SH-SY5Y (cell line): ENCODE data around the gene SNRNP48.

Experiments used
- GATA2 ChIP-seq: IDR thresholded peaks from 2 replicates; pipeline ENCODE4 v1.6.1; 2011; ENCODE audit warnings: mild to moderate bottlenecking, low read depth, low read length
- GATA3 ChIP-seq: IDR thresholded peaks from 2 replicates; pipeline ENCODE4 v1.6.1; 2011; ENCODE audit warnings: low read depth, mild to moderate bottlenecking, low read length, moderate library complexity

Gene SNRNP48

GRCh38 chr6:7589949-7590917 is at the start of gene SNRNP48:
Gene SNRNP48 (plus strand): TSS chr6:7590198. CDS start chr6:7590258, 60 bp downstream.
- TF ChIP-seq GATA2 (no peak), GATA3 (no peak)

GRCh38 chr6:7540595-7540994 is 49.4 kb upstream of the SNRNP48 start:
- TF ChIP-seq GATA2 (no peak), GATA3 (no peak)

DNA sequence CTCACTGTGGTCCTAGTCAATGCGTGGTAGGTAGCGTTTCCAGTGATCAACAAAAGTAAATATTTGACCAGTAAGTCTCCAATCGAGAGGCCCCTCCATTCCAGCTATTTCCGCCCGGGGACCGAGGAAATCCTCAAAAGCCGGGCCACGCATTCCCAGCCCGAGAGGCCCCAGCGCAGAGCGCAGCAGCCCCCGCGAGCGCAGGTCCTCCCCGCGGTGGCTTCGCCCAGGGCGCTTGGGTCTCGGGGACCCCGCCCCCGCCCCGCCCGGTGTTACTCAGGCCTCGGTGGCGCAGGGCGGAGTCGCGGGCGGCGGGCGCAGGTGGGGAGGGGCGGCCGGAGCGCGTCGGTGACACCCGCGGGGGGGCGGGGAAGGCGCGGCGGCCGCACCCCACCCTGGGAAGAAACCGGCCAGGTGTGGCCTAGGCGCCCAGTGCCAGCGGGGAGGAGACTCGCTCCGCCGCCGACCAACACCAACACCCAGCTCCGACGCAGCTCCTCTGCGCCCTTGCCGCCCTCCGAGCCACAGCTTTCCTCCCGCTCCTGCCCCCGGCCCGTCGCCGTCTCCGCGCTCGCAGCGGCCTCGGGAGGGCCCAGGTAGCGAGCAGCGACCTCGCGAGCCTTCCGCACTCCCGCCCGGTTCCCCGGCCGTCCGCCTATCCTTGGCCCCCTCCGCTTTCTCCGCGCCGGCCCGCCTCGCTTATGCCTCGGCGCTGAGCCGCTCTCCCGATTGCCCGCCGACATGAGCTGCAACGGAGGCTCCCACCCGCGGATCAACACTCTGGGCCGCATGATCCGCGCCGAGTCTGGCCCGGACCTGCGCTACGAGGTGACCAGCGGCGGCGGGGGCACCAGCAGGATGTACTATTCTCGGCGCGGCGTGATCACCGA is 48.6 kb upstream of the SNRNP48 start, which contains the start of gene DSP:
Gene DSP (plus strand): TSS at position 497 of the 890 bp plus-strand sequence. CDS start 245 bp downstream, at position 742.
- no peak for TF ChIP-seq GATA2
- no peak for TF ChIP-seq GATA3

DNA sequence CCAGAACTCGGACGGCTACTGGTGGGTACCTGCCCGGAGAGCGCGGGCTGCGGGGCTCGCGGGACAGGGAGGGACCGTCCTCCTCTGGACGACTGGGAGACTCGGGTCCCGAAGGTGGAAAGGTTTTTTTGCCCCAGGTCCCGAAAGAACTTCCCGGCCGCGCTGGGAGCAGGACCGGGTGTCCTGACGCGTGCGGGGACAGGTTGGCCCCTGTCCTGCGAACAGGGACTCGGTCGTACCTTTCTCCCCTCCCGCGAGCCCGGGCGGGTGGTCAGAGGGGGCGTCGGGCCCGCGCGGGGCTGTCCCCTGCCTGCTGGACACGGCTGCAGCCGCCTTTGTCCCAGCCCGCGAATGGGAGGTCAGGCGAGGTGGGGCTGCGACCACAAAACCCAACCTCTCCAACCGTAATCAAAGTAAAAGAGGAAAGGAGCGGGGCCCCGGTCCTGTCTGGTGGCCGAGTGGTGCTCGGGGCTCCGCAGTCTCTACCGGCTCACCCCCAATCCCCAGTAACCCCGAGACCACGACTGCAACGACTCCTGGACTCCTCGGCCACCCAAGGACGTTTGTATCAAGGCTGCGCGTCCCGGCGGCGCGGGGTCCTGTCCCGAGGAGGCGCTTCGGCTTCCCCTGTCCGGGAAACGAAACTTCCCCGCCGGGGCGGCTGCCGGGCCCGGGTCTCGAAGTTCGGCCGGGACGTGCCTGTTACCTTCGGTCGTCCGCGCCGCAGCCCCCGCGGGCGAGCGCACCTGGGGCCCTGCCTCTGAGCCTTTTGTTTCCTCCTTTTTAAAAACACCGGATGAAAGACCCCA is 47.7 kb upstream of the SNRNP48 start:
- TF ChIP-seq GATA2 (no peak), GATA3 (no peak)

DNA sequence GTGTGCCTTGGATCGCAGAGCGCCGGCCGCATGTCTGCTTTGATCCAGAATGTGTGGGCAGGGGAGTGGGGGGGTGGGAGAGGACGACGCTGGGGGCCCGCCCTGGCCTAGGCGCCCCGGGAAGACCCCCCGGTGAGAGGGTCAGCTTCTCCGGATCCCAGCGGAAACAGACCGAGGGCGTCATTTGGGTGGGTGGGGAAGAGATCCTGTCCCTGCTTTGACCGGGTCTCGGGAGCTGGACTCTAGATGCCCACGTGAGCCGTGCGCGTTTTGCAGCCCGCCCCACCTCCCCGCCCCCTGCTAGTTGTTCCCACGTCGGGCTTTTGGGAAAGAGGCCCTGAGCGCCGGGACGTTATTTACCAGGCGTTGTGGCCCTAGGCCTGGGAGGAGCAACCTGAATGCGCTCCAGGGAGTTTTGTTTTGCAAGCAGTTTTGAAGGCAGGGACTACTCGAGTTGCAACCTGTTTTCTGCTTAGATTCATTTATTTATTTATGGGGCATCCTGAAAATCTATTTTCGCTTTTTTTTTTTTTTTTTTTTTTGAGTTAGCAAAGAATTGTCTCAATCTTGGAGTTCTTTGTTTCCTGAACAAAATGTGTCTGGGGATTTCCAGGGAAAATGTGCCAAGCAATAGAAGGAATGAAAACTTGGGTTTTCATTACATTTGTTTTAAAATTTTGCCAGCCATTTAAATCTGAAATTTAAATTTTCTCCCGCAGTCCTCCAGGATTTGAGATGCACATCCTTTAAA is 46.9 kb upstream of the SNRNP48 start:
- TF ChIP-seq GATA3 (no peak), GATA2 (no peak)

GRCh38 chr6:7543789-7544424 is 46.1 kb upstream of the SNRNP48 start:
- no peak for TF ChIP-seq GATA3
- TF ChIP-seq GATA2 = no peak

GRCh38 chr6:7544597-7544996 is 45.4 kb upstream of the SNRNP48 start:
- TF ChIP-seq GATA2 (no peak), GATA3 (no peak)

DNA sequence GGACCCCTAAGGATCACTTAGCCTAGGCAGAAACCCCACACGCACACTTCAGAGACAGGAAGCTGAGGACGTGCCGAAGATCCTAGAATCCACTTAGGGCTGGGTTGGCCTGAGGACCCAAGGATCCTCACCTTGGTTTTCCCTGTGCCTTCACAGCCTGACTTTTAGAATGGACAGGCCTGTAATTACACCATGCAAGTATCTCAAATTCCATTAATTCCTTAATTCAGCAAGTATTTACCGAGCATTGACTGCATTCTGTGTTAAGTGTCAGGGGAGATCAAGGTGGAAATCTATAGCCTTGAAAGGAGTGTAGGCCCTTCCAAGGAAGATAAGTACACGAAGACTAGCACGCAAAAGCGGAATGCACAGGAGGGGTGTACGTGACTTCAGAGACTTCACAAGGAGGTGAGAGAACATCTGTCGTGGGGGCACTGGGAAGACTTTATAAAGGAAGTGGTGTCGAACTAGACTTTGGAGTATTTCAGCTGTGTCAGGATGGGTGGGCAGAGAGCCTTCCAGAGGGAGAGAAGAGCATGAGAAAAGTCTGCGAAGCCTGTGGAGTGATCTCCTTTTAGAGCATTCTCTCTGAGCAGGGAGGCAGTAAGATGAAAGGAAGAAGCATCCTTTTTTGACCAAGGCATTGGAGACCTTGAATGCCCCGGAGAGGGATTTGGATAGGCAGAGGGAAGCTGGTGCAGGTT is 44.5 kb upstream of the SNRNP48 start:
- no peak for TF ChIP-seq GATA2
- no peak for TF ChIP-seq GATA3

DNA sequence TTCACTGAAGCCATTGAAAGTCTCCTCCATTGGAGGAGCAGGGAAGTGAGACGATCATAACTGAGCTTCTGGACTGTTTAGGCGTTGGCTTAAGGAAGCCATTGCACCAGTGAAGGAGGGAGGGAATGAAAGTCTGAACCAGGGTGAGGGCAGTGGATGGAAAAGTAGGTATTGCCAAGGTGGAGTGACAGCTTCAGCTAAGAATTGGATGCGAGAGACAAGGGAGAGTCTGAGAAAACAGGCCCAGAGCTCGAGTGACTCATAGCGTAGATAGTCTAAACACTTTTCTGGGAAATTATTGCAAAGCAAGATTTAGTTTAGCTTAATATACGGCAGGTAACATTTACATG is 44.0 kb upstream of the SNRNP48 start:
- TF ChIP-seq GATA2 (no peak), GATA3 (no peak)

DNA sequence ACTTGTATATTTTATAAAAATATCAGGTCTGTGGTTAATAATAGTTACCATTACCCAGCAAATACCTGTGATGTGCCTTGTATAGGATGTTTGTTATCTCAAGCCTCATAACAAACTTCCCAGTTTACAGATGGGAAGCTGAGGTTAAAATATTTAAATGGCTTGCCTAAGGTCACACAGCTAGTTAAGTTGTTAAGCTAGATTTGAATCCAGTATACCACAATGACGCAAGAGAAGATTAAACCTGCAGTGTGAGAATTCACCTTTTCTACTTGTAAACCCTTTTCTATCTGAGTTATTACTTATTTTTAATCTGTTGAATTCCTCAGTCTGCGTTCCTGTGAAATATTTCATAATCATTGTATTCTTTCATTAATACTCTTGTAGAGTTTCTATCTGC is 43.6 kb upstream of the SNRNP48 start:
- no peak for TF ChIP-seq GATA2
- no peak for TF ChIP-seq GATA3

DNA sequence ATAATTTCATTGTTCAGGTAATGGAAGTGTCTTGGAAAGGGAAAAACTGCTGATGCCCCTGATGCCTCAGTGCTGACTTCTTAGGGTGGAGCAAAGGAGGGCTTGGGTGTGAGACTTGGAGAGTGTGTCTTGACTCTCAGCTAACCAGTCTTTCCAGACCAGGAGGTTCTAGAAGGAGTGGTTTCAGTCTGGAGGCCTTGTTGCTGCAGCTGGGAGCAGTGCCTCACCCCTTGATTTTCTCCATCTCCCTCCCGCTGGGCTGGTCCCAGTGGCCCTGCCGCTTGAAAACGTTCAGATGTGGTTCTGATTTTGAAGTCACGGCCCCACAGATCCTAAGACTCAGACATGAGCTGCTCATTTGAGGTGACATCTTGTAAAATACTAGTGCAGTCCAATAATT is 43.1 kb upstream of the SNRNP48 start:
- no peak for TF ChIP-seq GATA3
- no peak for TF ChIP-seq GATA2

DNA sequence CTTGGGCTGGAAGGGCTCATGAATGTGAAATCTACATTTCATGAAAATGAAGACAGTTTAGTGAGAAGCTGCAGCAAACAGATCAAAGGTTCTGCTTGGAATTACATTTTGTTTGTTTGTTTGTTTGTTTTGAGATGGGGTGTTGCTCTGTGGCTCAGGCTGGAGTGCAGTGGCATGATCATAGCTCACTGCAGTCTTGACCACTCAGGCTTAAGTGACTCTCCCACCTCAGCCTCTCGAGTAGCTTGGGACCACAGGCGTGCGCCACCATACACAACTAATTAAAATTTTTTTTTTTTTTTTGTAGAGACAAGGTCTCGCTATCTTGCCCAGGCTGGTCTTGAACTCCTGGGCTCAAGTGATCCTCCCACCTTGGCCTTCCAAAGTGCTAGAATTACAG is 42.7 kb upstream of the SNRNP48 start:
- TF ChIP-seq GATA2 = no peak
- TF ChIP-seq GATA3 = no peak

DNA sequence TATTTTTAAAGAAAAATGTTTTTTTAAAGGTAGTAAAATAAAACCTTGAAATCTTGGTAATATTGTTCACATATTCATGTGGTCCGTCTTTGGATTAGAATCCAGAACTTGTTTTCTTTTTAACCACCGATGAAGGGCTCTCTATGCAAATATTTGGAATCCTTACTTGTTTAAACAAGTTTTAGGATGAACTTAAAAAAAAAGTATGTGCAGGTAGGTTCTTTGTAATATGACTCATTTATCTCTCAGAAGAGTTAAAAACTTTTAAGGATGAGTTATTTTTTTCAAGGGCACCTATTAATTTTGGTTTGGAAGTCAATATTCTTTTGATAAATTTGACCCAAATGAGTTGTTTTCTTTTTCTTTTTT is 39.6 kb upstream of the SNRNP48 start:
- TF ChIP-seq GATA2 (no peak), GATA3 (no peak)
